SK-N-SH treated with all-trans-retinoic acid at 6 μM for 48 hours (cell line): ENCODE data around the gene LVRN.

Source experiments
- ATAC-seq: fragments of 200-7000 bp; cut with Tn5 transposase; 3 replicates; pipeline ENCODE4 v1.9.1; 2020; ENCODE audit warnings: mild to moderate bottlenecking, moderate library complexity
- ARNTL ChIP-seq: fragments of 450-650 bp; formaldehyde crosslinking; IDR thresholded peaks from 2 replicates; pipeline ENCODE4 v1.5.0; 2020; ENCODE audit warnings: low read depth, mild to moderate bottlenecking, moderate library complexity, borderline replicate concordance
- BACH2 ChIP-seq: fragments of 250-450 bp; sonication (Bioruptor Pico); IDR thresholded peaks from 2 replicates; pipeline ENCODE4 v1.9.0; 2021; ENCODE audit warnings: mild to moderate bottlenecking, borderline replicate concordance
- CREB5 ChIP-seq: fragments of 250-450 bp; sonication (Bioruptor Pico); IDR thresholded peaks from 2 replicates; pipeline ENCODE4 v1.5.1; 2020; ENCODE audit warnings: low read depth, mild to moderate bottlenecking, moderate library complexity
- CSDC2 ChIP-seq: fragments of 250-450 bp; sonication (Bioruptor Pico); IDR thresholded peaks from 2 replicates; pipeline ENCODE4 v1.5.0; 2020; ENCODE audit warnings: mild to moderate bottlenecking, moderate library complexity
- CSRNP3 ChIP-seq: fragments of 250-450 bp; sonication (Bioruptor Pico); IDR thresholded peaks from 2 replicates; pipeline ENCODE4 v1.5.1; 2021; ENCODE audit warnings: mild to moderate bottlenecking, moderate library complexity
- ESRRG ChIP-seq: fragments of 250-450 bp; sonication (Bioruptor Pico); IDR thresholded peaks from 2 replicates; pipeline ENCODE4 v1.6.1; 2021; ENCODE audit warnings: mild to moderate bottlenecking
- GLIS3 ChIP-seq: fragments of 250-450 bp; sonication (Bioruptor Pico); IDR thresholded peaks from 2 replicates; pipeline ENCODE4 v1.5.0; 2020; ENCODE audit warnings: mild to moderate bottlenecking, moderate library complexity
- ISL1 ChIP-seq: fragments of 250-450 bp; sonication (Bioruptor Pico); IDR thresholded peaks from 2 replicates; pipeline ENCODE4 v2.1.2; 2022; ENCODE audit warnings: mild to moderate bottlenecking, moderate library complexity
- OSR1 ChIP-seq: fragments of 250-450 bp; sonication (Bioruptor Pico); IDR thresholded peaks from 2 replicates; pipeline ENCODE4 v1.8.0; 2022; ENCODE audit warnings: moderate library complexity, mild to moderate bottlenecking, inconsistent platforms
- PATZ1 ChIP-seq: fragments of 250-450 bp; sonication (Bioruptor Pico); IDR thresholded peaks from 2 replicates; pipeline ENCODE4 v1.8.0; 2020; ENCODE audit warnings: mild to moderate bottlenecking, moderate library complexity, borderline replicate concordance
- POU6F1 ChIP-seq: fragments of 250-450 bp; sonication (Bioruptor Pico); IDR thresholded peaks from 2 replicates; pipeline ENCODE4 v1.8.0; 2021; ENCODE audit warnings: low read depth, mild to moderate bottlenecking, moderate library complexity, borderline replicate concordance
- PPARA ChIP-seq: fragments of 250-450 bp; sonication (Bioruptor Pico); IDR thresholded peaks from 2 replicates; pipeline ENCODE4 v1.5.0; 2020; ENCODE audit warnings: mild to moderate bottlenecking, borderline replicate concordance
- RARB ChIP-seq: fragments of 250-450 bp; sonication (Bioruptor Pico); IDR thresholded peaks from 2 replicates; pipeline ENCODE4 v1.8.0; 2021; ENCODE audit warnings: mild to moderate bottlenecking, moderate library complexity
- TCF4 ChIP-seq: fragments of 250-450 bp; sonication (Bioruptor Pico); IDR thresholded peaks from 2 replicates; pipeline ENCODE4 v1.8.0; 2021; ENCODE audit warnings: mild to moderate bottlenecking, moderate library complexity, borderline replicate concordance
- TOX ChIP-seq: fragments of 250-450 bp; sonication (Bioruptor Pico); IDR thresholded peaks from 2 replicates; pipeline ENCODE4 v1.8.0; 2021; ENCODE audit warnings: mild to moderate bottlenecking, moderate library complexity, borderline replicate concordance
- ZFP3 ChIP-seq: fragments of 250-450 bp; sonication (Bioruptor Pico); IDR thresholded peaks from 2 replicates; pipeline ENCODE4 v1.5.0; 2020; ENCODE audit warnings: mild to moderate bottlenecking, moderate library complexity
- ZFP30 ChIP-seq: fragments of 450-650 bp; formaldehyde crosslinking; IDR thresholded peaks from 2 replicates; pipeline ENCODE4 v1.5.0; 2022; ENCODE audit warnings: mild to moderate bottlenecking, moderate library complexity
- ZNF565 ChIP-seq: fragments of 450-650 bp; formaldehyde crosslinking; conservative IDR thresholded peaks from 2 replicates; pipeline ENCODE4 v1.5.0; 2020; ENCODE audit warnings: low read depth, mild to moderate bottlenecking, moderate library complexity
- ZNF70 ChIP-seq: fragments of 450-650 bp; formaldehyde crosslinking; IDR thresholded peaks from 2 replicates; pipeline ENCODE4 v1.5.0; 2020; ENCODE audit warnings: mild to moderate bottlenecking, moderate library complexity
- ZNF8 ChIP-seq: fragments of 450-650 bp; formaldehyde crosslinking; IDR thresholded peaks from 2 replicates; pipeline ENCODE4 v1.5.0; 2020; ENCODE audit warnings: mild to moderate bottlenecking, moderate library complexity

LVRN gene

GRCh38 chr5:116045821-116046220 lies 83.5 kb downstream of the LVRN start (continued):
- no peak for TF ChIP-seq ZNF565
- TF ChIP-seq RARB (CRISPR knock-in tag): no peak
- TF ChIP-seq CSDC2 (CRISPR knock-in tag): no peak
- no peak for TF ChIP-seq TCF4 (CRISPR knock-in tag)

GRCh38 chr5:116046261-116046660 lies 84.0 kb downstream of the LVRN start:
- TF ChIP-seq ZNF565 (no peak), ZFP30 (CRISPR knock-in tag) (no peak), TOX (CRISPR knock-in tag) (no peak), OSR1 (CRISPR knock-in tag) (no peak), GLIS3 (CRISPR knock-in tag) (no peak), ZNF70 (CRISPR knock-in tag) (no peak), PATZ1 (CRISPR knock-in tag) (no peak), PPARA (no peak), BACH2 (CRISPR knock-in tag) (no peak), CREB5 (CRISPR knock-in tag) (no peak), RARB (CRISPR knock-in tag) (no peak), ISL1 (no peak), POU6F1 (CRISPR knock-in tag) (no peak)
- ATAC-seq: no peak

- TF ChIP-seq BACH2 (CRISPR knock-in tag): no peak
- TF ChIP-seq CSDC2 (CRISPR knock-in tag): no peak
- no peak for TF ChIP-seq CSRNP3 (CRISPR knock-in tag)
- no peak for TF ChIP-seq ZFP30 (CRISPR knock-in tag)
- TF ChIP-seq TOX (CRISPR knock-in tag): no peak
- no peak for TF ChIP-seq CREB5 (CRISPR knock-in tag)
- ATAC-seq: no peak
Measured at GRCh38 chr5:116046823-116047222, 84.5 kb downstream of the LVRN start.

GRCh38 chr5:116058346-116058936 lies 96.2 kb downstream of the LVRN start:
- ATAC-seq: no peak
- TF ChIP-seq ZFP30 (CRISPR knock-in tag): no peak
- no peak for TF ChIP-seq ARNTL (CRISPR knock-in tag)
- TF ChIP-seq OSR1 (CRISPR knock-in tag): no peak
- TF ChIP-seq TOX (CRISPR knock-in tag): no peak
- TF ChIP-seq GLIS3 (CRISPR knock-in tag): no peak
- no peak for TF ChIP-seq CSDC2 (CRISPR knock-in tag)

GRCh38 chr5:116062352-116062751 lies 100.1 kb downstream of the LVRN start:
- no peak for ATAC-seq
- no peak for TF ChIP-seq ZFP30 (CRISPR knock-in tag)
- TF ChIP-seq RARB (CRISPR knock-in tag): no peak
- no peak for TF ChIP-seq OSR1 (CRISPR knock-in tag)
- TF ChIP-seq CSRNP3 (CRISPR knock-in tag): no peak
- TF ChIP-seq ZFP3 (CRISPR knock-in tag): no peak
- no peak for TF ChIP-seq ESRRG (CRISPR knock-in tag)
- no peak for TF ChIP-seq POU6F1 (CRISPR knock-in tag)
- TF ChIP-seq ARNTL (CRISPR knock-in tag): no peak
- no peak for TF ChIP-seq ZNF8 (CRISPR knock-in tag)
- no peak for TF ChIP-seq PATZ1 (CRISPR knock-in tag)
